GM18507 (cell line): ENCODE results near the gene RNF151.

ENCODE experiments used
- DNase-seq: peaks from one replicate; pipeline ENCODE4 v3.0.0; 2011; ENCODE audit warnings: low read depth; ENCODE audit not compliant: insufficient read length; ENCODE audit errors: extremely low spot score
- FAIRE-seq: peaks from 2 replicates; lab custom pipeline; 2011; peaks lifted over from hg19 to GRCh38; lab: Jason Lieb, UNC

The RNF151 gene

GRCh38 chr16:1987198-1987597 is 20.5 kb downstream of the RNF151 start:
- no peak for FAIRE-seq
- no peak for DNase-seq

DNA sequence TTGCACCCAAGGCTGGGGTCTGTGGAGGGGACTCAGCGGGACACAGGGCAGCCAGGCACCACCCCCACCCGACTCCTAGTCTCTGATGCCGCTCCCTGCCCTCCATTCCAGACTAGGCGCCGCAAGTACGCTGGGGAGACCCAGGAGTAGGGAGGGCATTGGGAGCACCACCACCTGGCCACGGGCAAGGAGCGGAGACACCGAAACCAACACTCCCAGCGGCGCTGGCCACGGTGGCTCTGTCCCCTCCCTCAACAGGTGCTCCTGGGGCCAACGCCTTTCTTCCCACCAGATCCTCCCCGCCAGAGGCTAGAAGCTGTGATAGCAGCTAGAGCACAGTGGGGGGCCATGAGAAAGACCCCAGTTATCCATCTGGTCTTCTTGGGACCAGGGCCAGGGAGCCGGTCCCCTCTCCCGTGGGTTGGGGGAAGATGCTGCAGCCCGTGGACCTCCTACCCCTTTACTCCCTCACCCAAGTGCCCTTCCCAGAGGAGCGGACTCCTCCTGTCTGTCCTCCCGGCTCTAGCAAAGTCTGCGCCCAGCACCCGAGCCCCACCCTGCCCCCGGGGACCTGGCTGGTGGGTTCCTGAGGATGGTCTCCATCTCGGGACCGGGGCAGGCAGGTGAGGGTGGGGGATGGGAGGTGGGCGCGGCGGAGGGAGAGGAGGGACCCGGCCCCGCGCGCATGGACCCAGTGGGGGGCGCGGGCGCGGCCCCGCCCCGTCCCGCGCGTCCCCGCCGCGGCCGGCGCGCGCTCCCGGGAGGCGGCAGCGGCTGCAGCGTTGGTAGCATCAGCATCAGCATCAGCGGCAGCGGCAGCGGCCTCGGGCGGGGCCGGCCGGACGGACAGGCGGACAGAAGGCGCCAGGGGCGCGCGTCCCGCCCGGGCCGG is 22.8 kb downstream of the RNF151 start, which contains the start of gene SYNGR3:
SYNGR3 (plus strand) TSS at position 762 of the 892 bp plus-strand sequence. CDS start 133 bp downstream, outside the sequence.
- FAIRE-seq (no peak), DNase-seq (no peak)

DNA sequence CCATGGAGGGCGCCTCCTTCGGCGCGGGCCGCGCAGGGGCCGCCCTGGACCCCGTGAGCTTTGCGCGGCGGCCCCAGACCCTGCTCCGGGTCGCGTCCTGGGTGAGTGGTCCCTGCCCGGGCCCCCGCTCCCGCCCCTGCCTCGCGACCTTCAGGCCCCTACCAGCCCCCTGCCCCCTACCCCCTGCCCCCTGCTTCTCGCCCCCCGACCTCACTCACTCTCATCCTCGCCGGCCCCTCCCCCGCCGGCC is 23.4 kb downstream of the RNF151 start:
- no peak for FAIRE-seq
- DNase-seq: no peak

- no peak for FAIRE-seq
- DNase-seq: no peak
Measured at GRCh38 chr16:1990351-1991134, 23.9 kb downstream of the RNF151 start.

DNA sequence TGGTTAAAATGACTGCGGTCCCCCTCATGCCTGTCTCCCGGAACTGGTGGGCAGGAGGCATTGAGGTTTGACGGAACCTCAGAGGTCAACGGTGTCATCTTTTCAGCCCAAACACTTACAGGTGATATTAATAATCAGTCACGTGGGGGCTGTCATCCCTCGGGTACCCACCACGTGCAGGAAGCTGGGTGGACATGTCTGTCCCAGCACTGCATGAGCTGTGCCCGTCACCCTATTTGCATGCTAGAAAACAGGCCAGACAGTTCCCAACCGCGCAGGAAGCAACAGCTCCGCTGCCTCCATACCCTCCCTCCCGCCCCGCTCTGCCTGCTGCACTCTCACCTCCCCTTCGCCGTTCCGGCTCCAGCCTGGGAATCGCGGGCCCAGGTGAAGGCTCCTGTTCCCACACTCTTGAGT is 24.5 kb downstream of the RNF151 start:
- peak; percentile 93 for FAIRE-seq
- no peak for DNase-seq

DNA sequence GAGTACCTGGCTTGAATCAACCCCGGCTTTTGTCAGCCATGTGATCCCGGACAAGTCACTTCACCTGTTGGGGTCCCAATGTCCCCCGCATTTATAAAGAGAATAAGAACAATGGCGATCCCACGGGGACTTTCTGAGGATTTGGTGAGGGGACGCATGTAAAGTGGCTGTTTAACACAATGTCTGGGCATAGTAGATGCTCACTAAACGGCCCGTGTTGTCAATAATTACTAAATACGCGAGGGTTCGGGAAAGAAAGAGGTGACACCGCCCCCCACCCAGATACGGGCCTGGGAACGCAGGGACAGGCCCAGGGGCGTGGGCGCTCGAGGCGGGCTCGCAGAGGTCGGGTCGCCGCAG is 24.9 kb downstream of the RNF151 start:
- DNase-seq: no peak
- no peak for FAIRE-seq

- DNase-seq: peak; percentile 96
- peak; percentile 88 for FAIRE-seq
Measured at GRCh38 chr16:1991948-1992703, 25.5 kb downstream of the RNF151 start.

- FAIRE-seq: no peak
- DNase-seq: no peak
Measured at GRCh38 chr16:1992704-1993317, 26.2 kb downstream of the RNF151 start.

- FAIRE-seq: no peak
- no peak for DNase-seq
Measured at GRCh38 chr16:1993731-1994131, 27.1 kb downstream of the RNF151 start.

- DNase-seq (no peak), FAIRE-seq (peak; percentile 33)
Measured at GRCh38 chr16:1997494-1998359, 31.1 kb downstream of the RNF151 start.

DNA sequence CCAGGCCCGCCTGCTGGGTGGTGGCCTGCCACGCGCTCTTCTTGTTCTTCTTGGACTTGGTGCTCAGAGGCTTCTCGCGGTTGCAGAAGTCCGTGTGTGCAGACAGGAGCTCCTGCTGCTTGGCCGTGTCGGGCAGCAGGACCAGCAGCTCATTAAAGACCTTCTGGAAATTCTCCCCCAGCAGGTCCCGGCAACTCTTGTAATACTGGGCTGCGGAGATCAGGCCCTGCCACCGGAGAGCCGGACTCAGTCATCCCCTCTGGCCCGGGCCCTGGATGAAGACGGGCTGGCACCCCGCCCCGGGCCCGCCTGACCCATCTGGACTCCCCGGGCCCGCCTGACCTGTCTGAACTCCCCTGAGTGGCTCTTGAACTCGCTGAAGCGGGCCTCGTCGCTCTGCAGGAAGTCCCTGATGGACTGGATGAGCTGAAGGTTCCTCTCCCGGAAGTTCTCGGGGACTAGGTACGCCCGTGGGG is 31.7 kb downstream of the RNF151 start:
- DNase-seq (no peak), FAIRE-seq (no peak)

DNA sequence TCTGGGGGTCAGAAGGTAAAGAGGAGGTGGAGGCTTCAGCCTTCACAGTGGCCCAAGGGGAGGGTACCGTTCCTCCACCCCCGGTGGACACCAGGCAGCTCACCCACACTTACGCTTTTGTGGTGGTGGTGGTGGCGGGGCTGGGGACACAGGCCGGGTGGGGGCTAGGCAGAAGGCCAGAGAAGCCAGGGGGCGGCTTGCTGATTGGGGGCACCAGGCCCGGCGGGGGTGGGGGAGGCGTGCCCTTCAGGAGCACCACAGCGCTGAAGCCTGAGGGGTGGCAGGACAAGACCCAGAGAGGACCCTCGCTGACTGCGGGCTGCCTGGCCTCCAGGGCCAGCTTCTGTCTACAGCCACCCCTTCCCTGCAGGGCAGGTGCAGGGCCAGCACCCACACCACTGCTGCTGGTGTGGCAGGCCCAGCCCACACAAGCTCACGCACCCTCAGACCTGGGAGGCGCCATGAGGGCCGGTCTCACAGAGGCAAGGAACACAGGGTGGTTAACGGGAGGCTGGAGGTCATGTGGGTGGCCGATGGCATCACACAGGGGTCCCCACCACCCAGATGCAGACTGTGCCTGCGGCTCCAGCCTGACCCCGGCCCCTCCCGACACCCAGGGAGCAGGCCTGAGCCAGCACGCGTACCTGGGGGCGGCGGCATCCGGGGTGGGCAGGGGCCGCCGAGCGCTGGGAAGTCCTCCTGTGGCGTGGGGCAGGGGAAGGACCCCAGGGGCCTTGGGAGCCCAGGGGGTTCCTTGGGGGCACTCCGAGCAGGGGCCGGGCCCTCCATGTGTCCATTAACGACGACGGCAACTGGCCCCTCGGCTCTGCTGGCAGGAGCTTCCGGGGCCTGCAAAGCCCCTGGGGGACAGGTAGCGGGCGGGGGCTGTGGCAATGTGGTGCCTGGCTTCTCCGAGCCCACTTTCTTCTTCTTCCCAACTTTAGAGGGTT is 32.5 kb downstream of the RNF151 start:
- FAIRE-seq: no peak
- DNase-seq: no peak

DNA sequence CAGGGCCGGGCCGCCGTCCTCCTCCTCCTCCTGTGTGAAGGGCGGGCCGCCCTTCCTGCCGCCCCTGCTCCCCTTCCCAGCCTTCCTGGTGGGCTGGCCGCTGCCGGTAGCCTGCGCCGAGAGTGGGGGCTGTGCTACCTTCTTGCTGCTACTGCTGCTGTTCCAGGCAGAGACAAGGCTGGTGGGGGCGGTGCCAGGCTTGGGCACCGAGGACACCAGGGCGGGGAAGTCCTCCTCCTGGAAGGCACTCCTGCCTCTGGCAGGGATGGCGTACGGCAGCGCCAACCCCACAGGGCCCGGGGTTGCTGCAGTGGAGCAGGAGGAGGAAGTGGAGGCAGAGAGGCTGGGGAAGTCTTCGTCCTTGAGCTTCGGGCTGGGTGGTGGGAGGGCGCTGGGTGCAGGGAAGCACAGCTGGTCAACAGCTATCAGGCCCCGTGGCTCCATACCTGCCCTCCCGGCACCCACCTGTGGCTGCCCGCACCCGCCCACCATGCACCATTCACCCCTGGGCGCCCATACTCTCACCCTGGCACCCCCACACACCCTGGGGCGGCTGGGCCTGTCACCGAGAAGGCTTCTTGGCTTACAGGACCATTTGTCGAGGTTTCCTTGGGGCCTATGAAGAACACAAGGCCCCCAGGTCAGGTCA is 33.3 kb downstream of the RNF151 start:
- DNase-seq (no peak), FAIRE-seq (no peak)

DNA sequence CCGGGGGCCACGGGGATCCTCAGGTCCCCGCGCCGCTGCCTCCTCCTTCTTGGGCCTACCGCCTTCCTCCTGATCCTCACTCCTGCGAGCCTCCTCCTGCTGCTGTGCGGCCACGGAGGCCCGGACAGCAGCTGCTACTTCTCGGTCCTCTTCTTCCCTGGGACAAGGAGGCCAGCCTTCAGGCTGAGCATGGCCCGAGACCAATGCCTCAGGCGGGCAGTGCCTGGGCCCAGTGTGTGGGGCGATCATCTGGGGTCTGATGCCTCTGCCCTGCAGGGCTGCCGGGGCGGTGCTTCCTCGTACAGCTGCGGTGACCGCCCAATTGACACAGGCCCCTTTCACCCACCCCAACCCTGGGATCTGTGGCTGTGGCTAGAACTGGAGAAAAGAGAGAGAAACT is 34.4 kb downstream of the RNF151 start:
- FAIRE-seq (no peak), DNase-seq (no peak)

DNA sequence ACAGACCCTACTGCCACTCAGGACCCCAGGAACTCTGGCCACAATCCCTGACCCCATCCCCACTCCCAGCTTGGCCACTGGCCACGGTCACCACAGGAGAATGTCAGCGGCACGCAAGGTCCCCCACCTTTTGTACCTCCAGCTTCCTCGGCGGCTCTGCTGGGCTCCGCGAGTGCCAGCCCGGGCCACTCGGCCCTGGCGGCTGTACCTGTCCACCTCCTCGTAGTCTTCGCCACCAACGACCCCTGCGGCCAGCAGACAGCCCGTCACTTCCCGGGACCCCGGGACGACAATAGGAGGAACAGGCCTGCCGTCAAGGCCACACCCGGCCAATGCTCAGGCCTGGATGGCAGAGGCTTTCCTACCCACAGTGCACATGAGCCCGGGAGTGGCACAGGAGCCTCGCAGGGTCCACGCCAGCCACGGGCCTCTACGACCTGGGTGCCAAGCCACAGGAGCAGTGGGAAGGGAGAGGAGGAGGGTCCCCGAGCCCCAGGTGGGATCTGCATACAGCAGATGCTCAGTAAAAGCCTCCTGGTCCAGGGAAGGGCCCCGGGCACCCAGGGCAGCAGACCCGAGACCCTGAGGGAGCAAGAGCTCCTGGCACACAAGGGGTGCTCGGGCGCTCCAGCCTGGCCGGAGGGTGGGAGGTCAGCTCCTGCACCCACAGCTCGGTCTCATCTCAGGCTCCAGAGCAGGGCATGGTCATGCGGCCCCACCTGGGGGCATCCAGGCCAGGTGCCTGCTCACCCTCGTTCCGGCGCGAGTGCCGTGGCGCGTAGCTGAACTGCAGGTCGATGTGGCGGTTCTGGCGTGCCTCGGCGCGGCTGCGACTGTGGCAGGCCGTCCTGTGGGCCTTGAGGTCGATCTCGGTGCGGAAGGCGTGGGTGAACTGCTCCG is 35.0 kb downstream of the RNF151 start:
- FAIRE-seq (no peak), DNase-seq (no peak)
